Stimulated activated naive B cell treated with anti-CD40 and anti-IgM and Interleukin-4, amounts not matched to agents 10 μg/mL and 1 μg/mL and 100 μg/mL, for 72 hours (primary cell): ENCODE measurements around the gene SCN1B.
A peak's percentile ranks its signal among the peaks of the same experiment; 100 is the strongest.

ENCODE experiments used
- ATAC-seq, 2 donors: fragments of 150-1000 bp; cut with Tn5 transposase; replicated peaks; 2 replicates each; pipeline ENCODE4 v1.10.0; 2021; ENCODE audit warnings: moderate library complexity in 1 of 2
- DNase-seq: peaks from one replicate; pipeline ENCODE4 v3.0.0; 2021
- H3K27ac Mint-ChIP-seq: one replicate; pipeline ENCODE4 v1.8.0; 2022; ENCODE audit warnings: mild to moderate bottlenecking, mixed read lengths
- H3K27me3 Mint-ChIP-seq, 2 donors: one replicate each; pipeline ENCODE4 v1.8.0; 2022; ENCODE audit warnings: mixed read lengths in 2 of 2
- H3K36me3 Mint-ChIP-seq, 2 donors: one replicate each; pipeline ENCODE4 v1.8.0; 2022; ENCODE audit warnings: mixed read lengths in 2 of 2, mild to moderate bottlenecking in 1 of 2
- H3K4me1 Mint-ChIP-seq, 2 donors: one replicate each; pipeline ENCODE4 v1.8.0; 2022; ENCODE audit warnings: mixed read lengths in 2 of 2, mild to moderate bottlenecking in 1 of 2
- H3K4me3 Mint-ChIP-seq, 2 donors: one replicate each; pipeline ENCODE4 v1.8.0; 2022; ENCODE audit warnings: mild to moderate bottlenecking in 2 of 2, mixed read lengths in 2 of 2, moderate library complexity in 1 of 2
- H3K9me3 Mint-ChIP-seq, 2 donors: one replicate each; pipeline ENCODE4 v1.8.0; 2022; ENCODE audit warnings: mixed read lengths in 2 of 2, mild to moderate bottlenecking in 1 of 2

Gene SCN1B

DNA sequence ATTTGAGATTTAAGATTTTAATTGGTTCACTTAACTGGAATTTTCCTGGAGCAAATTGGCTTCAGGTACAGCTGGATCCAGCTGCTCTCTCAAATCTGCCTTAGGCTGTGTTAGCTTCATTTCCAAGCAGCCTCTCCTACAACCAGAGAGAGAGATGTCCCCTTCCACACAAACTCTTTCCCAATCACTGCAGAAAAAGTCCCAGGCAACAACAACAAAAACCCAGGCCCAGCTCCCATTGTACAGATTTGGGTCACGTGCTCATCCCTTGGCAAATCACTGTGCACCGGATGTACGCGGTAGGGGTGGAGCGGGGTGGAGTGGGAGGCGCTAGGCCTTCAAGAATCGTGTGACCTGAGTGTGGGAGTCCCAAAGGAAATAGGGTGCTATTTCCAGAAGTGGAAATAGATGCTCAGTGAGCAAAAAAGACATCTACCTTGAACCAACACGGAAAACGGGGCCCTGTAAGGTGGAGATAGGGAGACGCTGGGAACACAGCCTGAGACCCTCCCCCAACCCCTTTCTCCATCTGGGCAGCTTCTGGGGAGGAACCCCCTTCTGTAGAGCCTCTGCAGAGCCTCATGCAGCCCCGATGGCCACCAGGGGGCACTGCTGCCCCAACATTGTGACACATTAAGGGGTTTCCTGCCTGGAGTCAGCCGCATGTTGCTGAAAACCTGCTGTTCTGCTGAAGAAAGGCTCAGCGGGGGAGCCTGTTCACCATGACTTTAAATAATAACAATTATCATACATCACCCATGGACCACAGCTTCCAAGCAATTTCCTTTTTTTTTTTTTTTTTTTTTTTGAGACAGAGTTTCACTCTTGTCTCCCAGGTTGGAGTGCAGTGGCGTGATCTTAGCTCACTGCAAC lies 36.7 kb downstream of the SCN1B start:
- peaks cover 0 to 4% of the 10 kb centered on the region in 2 donors for H3K9me3 Mint-ChIP-seq
- H3K27ac Mint-ChIP-seq = peak overlapping the region; percentile 74
- ATAC-seq = peak; percentile 96 to 97
- peak; percentile 80 for DNase-seq
- H3K4me1 Mint-ChIP-seq = peaks cover 16 to 20% of the 10 kb centered on the region in 2 donors
- peak overlapping the region; percentile 43 to 53 for H3K4me3 Mint-ChIP-seq
- H3K27me3 Mint-ChIP-seq = no peaks in the 10 kb centered on the region
- no peaks in the 10 kb centered on the region for H3K36me3 Mint-ChIP-seq

DNA sequence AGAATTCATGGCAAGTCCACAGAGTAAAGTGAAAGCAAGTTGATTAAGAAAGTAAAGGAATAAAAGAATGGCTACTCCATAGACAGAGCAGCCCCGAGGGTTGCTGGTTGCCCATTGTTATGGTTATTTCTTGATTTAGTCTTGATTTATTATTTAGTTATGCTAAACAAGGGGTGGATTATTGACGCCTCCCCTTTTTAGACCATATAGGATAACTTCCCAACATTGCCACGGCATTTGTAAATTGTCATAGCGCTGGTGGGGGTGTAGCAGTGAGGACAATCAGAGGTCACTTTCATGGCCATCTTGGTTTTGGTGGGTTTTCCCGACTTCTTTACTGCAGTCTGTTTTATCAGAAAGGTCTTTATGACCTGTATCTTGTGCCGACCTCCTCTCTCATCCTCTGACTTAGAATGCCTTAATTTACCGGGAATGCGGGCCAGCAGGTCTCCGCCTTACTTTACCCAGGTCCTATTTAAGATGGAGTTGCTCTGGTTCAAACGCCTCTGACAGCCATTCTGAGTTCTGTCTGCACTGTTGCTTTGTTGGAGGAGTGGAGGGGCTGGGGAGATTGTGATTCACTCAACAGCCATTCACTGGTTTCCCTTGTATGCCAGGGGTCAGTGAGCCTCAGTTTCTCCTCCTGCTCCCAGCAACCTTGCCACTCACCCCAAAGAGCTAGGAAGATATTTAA lies 38.8 kb downstream of the SCN1B start:
- H3K4me3 Mint-ChIP-seq = no peak overlapping the region
- H3K27me3 Mint-ChIP-seq = no peaks in the 10 kb centered on the region
- ATAC-seq (no peak), DNase-seq (no peak)
- no peak overlapping the region for H3K27ac Mint-ChIP-seq
- H3K9me3 Mint-ChIP-seq = peaks cover 0 to 4% of the 10 kb centered on the region in 2 donors
- no peaks in the 10 kb centered on the region for H3K36me3 Mint-ChIP-seq
- H3K4me1 Mint-ChIP-seq = peaks cover 19 to 20% of the 10 kb centered on the region in 2 donors

DNA sequence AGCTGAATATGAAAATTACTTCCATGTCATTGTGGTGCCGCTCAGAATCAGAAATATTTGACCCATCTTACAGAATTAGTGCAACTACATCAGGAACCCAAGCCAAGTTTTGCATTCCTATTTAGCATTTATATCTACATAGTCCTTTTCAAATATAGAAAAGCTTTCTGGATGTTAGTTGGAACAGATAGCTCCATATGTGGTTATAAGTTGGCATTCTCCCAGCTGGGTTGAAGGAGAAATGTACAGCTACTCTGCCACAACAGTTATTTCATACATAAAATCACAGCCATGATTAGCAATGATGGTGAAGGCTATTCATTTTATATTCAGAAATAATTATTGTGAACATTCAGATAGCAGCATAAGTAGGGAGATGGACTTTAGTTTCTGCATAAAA lies 39.4 kb downstream of the SCN1B start:
- Mint-ChIP-seq H3K27ac (no peak overlapping the region), H3K9me3 (peaks cover 0 to 4% of the 10 kb centered on the region in 2 donors), H3K36me3 (no peaks in the 10 kb centered on the region), H3K27me3 (no peaks in the 10 kb centered on the region), H3K4me3 (no peak overlapping the region), H3K4me1 (peaks cover 20 to 22% of the 10 kb centered on the region in 2 donors)
- ATAC-seq (no peak), DNase-seq (no peak)

DNA sequence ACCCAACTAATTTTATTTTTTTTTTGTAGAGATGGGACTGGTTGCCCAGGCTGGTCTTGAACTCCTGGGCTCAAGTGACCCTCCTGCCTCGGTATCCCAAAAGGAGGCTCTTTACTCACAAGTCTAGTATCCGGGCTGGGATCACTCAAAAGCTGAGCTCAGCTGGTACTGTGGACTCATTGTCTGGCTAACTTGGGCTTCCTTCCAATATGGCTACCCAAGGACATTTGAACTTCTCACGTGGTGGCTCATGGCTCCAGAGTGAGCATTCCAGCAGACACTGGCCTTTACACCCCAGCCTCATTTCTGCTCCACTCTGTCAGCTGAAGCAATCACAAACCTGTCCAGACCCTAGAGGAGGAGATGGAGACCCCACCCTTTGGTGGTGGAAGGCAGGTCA lies 40.2 kb downstream of the SCN1B start:
- peaks cover 0 to 4% of the 10 kb centered on the region in 2 donors for H3K9me3 Mint-ChIP-seq
- peaks cover 27 to 28% of the 10 kb centered on the region in 2 donors for H3K4me1 Mint-ChIP-seq
- DNase-seq = no peak
- H3K36me3 Mint-ChIP-seq = no peaks in the 10 kb centered on the region
- no peak overlapping the region for H3K27ac Mint-ChIP-seq
- H3K27me3 Mint-ChIP-seq = no peaks in the 10 kb centered on the region
- ATAC-seq = no peak
- H3K4me3 Mint-ChIP-seq = no peak overlapping the region

DNA sequence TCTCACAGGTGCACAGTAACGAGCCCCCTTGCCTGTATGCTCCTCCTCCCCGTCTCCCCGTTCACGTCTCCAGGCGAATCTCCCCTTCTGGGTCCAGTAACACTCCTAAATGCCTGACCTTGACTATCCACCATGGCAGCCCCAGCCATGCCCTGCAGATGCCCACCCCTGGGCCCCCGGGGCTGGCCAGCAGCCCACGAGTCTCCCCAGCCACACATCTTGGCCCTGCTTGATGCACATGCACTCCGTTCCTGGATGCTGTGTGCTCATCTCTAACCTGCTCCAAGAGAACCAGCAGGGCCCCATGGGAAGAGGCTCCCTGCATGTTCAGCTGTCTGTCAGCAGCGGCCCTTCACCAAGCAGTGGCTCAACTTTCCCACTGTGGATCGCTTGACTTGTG lies 43.2 kb downstream of the SCN1B start:
- H3K9me3 Mint-ChIP-seq = peaks cover 0 to 2% of the 10 kb centered on the region in 2 donors
- DNase-seq = no peak
- ATAC-seq = no peak
- no peaks in the 10 kb centered on the region for H3K36me3 Mint-ChIP-seq
- H3K27me3 Mint-ChIP-seq = no peaks in the 10 kb centered on the region
- peaks cover 25 to 31% of the 10 kb centered on the region in 2 donors for H3K4me1 Mint-ChIP-seq
- no peak overlapping the region for H3K27ac Mint-ChIP-seq
- H3K4me3 Mint-ChIP-seq = no peak overlapping the region

DNA sequence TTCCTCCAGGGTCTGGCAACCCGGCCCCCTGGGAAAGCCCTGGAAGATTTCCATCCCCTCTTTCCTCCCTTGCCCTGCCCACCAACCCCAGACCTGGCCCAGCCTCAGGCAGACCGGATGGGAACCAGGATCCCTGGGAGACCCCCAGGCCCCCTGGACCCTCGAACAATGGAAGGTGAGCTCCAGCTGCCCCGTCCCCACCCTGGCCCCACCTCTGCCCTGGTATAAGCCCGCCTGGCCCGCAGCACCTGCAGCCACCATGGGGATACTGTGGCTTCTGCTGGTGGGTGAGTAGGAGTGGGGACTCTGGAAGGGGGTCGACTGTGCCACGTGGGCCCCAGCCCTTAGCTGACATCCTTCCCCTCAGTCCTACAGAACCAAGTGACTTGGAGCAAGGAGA lies 43.7 kb downstream of the SCN1B start:
- Mint-ChIP-seq H3K9me3 (peaks cover 0 to 2% of the 10 kb centered on the region in 2 donors), H3K36me3 (no peaks in the 10 kb centered on the region), H3K27me3 (no peaks in the 10 kb centered on the region), H3K4me1 (peaks cover 29 to 33% of the 10 kb centered on the region in 2 donors), H3K27ac (no peak overlapping the region), H3K4me3 (no peak overlapping the region)
- no peak for DNase-seq
- no peak for ATAC-seq

DNA sequence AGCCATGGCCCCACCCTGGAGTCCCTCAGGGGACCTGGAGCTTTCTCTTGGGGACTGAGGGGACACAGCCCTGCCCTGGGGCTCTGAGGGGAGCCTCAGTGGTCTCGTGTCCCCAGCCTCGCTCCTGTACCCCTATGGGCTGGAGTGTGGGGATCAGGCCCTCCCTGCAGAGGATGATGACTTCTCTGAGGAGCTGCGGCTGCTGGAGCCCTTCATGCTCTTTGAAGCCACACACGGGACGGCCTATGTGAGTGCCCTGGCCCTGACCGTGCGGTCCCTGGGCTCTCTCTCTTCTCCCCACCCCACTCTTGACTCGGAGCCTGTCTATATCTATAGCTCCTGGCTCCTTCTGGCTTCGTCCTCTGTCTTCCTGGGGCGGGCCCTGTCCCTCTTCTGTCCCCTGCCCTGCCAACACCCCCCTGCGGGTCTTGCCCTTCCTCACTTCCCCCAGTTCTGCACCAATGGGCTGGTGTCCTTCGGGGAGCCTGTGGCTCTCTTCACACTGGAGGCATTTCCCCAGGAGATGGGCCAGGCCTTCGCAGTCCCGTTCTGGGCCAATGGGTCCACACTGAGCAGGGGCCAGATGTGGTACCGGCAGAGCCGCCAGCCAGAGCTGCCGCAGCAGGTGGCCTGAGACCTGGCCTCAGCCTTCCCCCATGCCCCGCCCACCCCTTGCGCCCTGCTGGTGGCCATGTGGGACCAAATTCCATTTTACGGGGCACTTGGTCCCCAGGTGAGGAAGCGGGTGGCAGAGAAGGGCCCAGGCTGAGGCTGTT lies 44.3 kb downstream of the SCN1B start:
- H3K4me1 Mint-ChIP-seq = peaks cover 26 to 34% of the 10 kb centered on the region in 2 donors
- H3K36me3 Mint-ChIP-seq = no peaks in the 10 kb centered on the region

DNA sequence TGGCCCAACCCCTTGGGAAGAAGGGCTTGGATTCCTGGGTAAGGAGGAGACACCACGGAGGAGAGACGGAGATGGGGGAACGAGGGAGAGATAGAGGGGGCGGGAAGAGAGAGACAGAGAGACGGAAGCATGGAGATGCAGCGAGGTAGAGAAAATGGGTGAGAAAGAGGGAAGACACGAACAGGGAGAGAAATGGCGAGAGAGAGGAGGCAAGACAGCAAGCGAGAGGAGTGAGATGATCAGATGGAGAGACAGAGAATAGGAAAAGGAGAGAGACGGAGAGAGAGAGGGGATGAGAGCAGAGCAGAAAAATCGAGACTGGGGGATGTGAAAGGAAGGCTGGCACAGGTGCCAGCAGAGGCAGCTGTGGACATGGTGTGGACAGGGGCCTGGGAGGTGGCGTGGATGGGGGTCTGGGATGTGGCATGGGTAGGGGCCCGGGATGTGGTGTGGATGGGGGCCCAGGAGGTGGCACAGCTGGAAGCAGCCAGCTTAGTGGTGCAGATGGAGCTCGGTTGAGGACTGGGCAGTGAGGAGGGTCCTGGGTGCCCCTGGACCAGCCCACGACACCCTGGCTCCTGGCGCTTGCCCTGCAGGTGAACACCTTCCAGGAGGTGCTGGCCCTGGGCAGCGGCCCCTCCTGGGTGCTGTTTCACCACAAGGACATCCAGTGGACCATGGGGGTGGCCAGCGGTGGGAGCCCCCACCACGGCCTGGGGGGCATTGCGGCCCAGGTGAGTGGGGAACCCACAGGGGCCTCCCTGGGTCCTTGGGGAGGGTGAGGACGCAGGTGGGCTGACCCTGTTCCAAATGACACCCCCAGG lies 45.1 kb downstream of the SCN1B start:
- H3K9me3 Mint-ChIP-seq = peaks cover 0 to 2% of the 10 kb centered on the region in 2 donors
- H3K27me3 Mint-ChIP-seq = no peaks in the 10 kb centered on the region
- ATAC-seq (no peak), DNase-seq (no peak)
- H3K36me3 Mint-ChIP-seq = no peaks in the 10 kb centered on the region
- peaks cover 25 to 38% of the 10 kb centered on the region in 2 donors for H3K4me1 Mint-ChIP-seq
- peak overlapping the region; percentile 6 for H3K27ac Mint-ChIP-seq
- H3K4me3 Mint-ChIP-seq = no peak overlapping the region

More for the DNA sequence above, 44.3 kb downstream of the SCN1B start:
- ATAC-seq (peak; percentile 25 to 54), DNase-seq (no peak)
- no peaks in the 10 kb centered on the region for H3K27me3 Mint-ChIP-seq
- H3K4me3 Mint-ChIP-seq = no peak overlapping the region
- peak overlapping the region; percentile 65 for H3K27ac Mint-ChIP-seq
- H3K9me3 Mint-ChIP-seq = peaks cover 0 to 2% of the 10 kb centered on the region in 2 donors

DNA sequence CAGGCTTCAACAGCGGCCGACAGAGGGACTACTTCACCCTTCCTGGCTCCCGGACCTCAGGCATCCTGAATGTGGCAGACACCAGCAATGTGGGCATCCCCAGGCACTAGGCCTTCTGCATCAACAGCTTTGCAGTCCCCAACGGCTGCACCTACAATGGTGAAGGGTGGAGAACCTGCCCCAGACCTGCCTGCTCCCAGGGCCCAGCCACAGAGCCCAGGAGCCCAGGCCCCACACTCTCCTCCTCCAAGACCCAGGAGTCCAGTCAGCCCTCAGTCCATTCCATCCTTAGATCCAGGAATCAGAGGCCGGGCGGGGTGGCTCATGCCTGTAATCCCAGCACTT lies 45.7 kb downstream of the SCN1B start:
- Mint-ChIP-seq H3K4me3 (no peak overlapping the region), H3K27ac (no peak overlapping the region), H3K36me3 (no peaks in the 10 kb centered on the region), H3K4me1 (peaks cover 25 to 38% of the 10 kb centered on the region in 2 donors), H3K27me3 (no peaks in the 10 kb centered on the region), H3K9me3 (no peaks in the 10 kb centered on the region)
- ATAC-seq (no peak), DNase-seq (no peak)

DNA sequence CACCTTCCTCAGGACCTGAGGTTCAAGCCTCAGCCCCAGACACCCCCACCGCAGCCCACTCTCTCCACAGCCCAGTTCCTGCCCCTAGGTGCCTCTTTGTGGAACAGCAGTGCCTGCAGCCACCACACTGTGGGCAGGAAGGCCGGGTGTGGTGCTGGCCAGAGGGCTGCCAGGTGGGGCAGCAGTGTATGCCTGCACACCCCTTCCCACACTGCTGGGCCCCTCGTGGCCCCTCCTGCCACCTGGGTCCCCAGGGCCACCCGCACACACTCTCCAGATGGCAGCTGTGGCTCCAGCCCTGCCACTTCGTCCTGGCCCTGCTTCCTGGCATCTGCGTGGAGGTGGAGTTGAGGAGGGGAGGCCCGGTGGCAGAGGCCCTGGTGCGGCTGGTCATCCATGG lies 46.4 kb downstream of the SCN1B start:
- no peak overlapping the region for H3K4me3 Mint-ChIP-seq
- H3K4me1 Mint-ChIP-seq = peaks cover 25 to 40% of the 10 kb centered on the region in 2 donors
- H3K27ac Mint-ChIP-seq = no peak overlapping the region
- DNase-seq (no peak), ATAC-seq (no peak)
- H3K36me3 Mint-ChIP-seq = no peaks in the 10 kb centered on the region
- H3K27me3 Mint-ChIP-seq = no peaks in the 10 kb centered on the region
- no peaks in the 10 kb centered on the region for H3K9me3 Mint-ChIP-seq

DNA sequence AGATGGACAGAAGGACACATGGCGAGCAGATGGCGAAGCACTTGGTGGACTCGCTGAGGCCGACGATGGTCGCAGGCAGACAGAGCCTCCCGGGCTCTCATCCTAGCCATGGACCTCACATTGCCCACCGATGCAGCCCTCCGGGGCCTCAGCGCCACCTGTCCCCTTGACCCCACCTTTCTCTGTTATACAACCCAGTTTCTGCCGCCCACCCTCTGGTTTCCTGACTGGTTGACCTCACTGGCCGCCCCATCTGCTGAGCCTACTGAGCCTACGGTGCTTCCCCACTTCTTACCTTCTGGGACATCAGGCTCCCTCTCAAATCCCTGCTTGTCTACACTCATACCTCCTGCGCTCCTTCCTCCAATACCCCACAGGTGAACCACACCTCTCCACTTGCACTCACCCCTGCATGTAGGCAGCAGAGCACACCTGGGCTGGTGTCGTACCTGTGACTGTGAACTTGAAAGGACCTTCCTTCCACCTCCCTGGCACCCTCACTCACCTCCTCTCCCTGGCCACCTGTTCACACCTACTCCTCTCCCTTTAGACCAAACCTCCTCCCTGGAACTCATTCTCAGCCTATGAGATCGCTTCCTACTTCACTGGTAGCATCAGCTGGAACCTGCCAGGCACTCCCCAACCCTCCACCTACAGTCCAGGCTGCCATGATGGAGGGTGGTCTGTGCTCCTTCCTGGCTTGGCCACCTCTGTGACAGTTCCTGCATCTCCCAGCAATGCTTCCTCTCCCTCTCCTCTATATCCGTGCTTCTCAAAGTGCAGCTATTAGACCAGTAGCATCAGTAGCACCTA lies 47.3 kb downstream of the SCN1B start:
- no peak for ATAC-seq
- H3K27me3 Mint-ChIP-seq = no peaks in the 10 kb centered on the region
- H3K4me1 Mint-ChIP-seq = peaks cover 29 to 42% of the 10 kb centered on the region in 2 donors
- no peaks in the 10 kb centered on the region for H3K36me3 Mint-ChIP-seq
- DNase-seq = no peak
- H3K9me3 Mint-ChIP-seq = no peaks in the 10 kb centered on the region
- no peak overlapping the region for H3K27ac Mint-ChIP-seq
- no peak overlapping the region for H3K4me3 Mint-ChIP-seq

DNA sequence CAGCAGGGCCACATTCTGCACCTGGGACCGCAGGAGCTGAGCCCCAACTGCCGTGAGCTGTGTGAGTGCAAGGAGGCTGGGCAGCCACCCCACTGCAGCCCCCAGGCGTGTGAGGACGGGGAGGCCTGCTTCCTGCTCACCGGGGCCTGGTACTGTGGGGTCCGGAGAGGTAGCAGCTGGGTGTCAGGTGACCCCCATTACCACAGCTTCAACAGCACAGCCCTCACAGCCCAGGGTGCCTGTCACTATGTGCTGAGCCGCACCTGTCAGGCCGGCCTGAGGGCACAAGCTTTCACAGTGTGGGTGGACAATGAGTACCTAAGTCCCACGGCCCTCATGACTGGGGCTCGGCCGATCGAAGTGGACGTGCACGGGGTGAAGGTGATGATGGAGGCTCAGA lies 49.6 kb downstream of the SCN1B start:
- H3K36me3 Mint-ChIP-seq = no peaks in the 10 kb centered on the region

DNA sequence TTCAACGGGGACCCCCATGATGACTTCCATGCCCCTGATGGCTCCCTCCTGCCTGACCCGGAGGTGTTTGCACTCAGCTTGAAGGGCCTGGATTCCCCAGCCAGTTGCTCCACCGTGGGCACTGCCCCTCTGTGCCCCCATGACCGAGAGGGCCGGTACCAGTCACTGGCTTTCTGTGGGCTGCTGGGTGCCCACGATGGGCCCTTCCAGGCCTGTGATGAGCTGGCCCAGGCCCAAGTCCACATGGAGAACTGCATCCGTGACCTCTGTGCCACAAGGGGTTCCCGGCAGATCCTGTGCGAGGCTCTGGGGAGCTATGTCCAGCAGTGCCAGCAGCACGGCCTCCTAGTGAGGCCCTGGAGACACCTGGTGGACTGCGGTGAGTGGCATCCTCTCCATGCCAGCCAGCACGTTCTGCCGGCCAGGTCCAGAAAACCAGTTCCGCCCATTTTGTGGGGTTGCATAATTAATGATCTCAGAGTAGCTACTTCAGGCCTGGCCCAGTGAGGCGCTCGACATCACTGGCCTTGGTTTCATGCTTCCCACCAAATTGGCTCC lies 50.4 kb downstream of the SCN1B start:
- H3K4me1 Mint-ChIP-seq = peaks cover 49% of the 10 kb centered on the region in 2 donors
- ATAC-seq = no peak

More for the DNA sequence above, 49.6 kb downstream of the SCN1B start:
- H3K9me3 Mint-ChIP-seq = no peaks in the 10 kb centered on the region
- H3K4me1 Mint-ChIP-seq = peaks cover 49 to 51% of the 10 kb centered on the region in 2 donors
- ATAC-seq (no peak), DNase-seq (no peak)
- H3K27me3 Mint-ChIP-seq = no peaks in the 10 kb centered on the region
- H3K27ac Mint-ChIP-seq = peak overlapping the region; percentile 44
- H3K4me3 Mint-ChIP-seq = no peak overlapping the region

More for the DNA sequence above, 50.4 kb downstream of the SCN1B start:
- H3K4me3 Mint-ChIP-seq = no peak overlapping the region
- H3K27ac Mint-ChIP-seq = no peak overlapping the region
- H3K27me3 Mint-ChIP-seq = no peaks in the 10 kb centered on the region
- H3K9me3 Mint-ChIP-seq = no peaks in the 10 kb centered on the region
- no peaks in the 10 kb centered on the region for H3K36me3 Mint-ChIP-seq
- DNase-seq = no peak
